GM12878 (cell line): ENCODE results near the gene SORCS2. TPM values are rescaled to one million over a fixed set of nuclear protein-coding genes. Genes with fewer than 3 reads are reported as not detected.

Experiments
- ATAC-seq: fragments of 200-7000 bp; cut with Tn5 transposase; 3 replicates; pipeline ENCODE4 v1.9.1; 2020; ENCODE audit warnings: mild to moderate bottlenecking, moderate library complexity
- BruUV-seq: library from RNA; stranded (reverse); fragments of 400-500 nt; replicated peaks from 2 replicates; lab custom pipeline; 2021; lab: Mats Ljungman, UMichigan
- CTCF ChIA-PET: fragments of 300-600 bp; sonication (Branson Sonifier 250); formaldehyde crosslinking; extraction: SDS; loops from one replicate; lab custom pipeline; 2021; ENCODE audit warnings: inconsistent platforms; lab: Yijun Ruan, JAX
- POLR2A ChIA-PET: fragments of 350-600 bp; formaldehyde crosslinking; extraction: SDS; loops from one replicate; lab custom pipeline; 2021; ENCODE audit warnings: inconsistent platforms; lab: Charles Lee
- RAD21 ChIA-PET: fragments of 300-600 bp; sonication (Branson Sonifier 250); formaldehyde crosslinking; loops from one replicate; lab custom pipeline; 2023; ENCODE audit warnings: antibody characterized with exemption; ENCODE audit not compliant: unreplicated experiment; lab: Charles Lee
- SMC1A ChIA-PET: fragments of 300-600 bp; sonication (Branson Sonifier 250); formaldehyde crosslinking; loops from one replicate; lab custom pipeline; 2023; ENCODE audit not compliant: unreplicated experiment, uncharacterized antibody; lab: Charles Lee
- DNase-seq: peaks from one replicate; pipeline ENCODE4 v3.0.0-alpha.2; 2011; ENCODE audit warnings: low read depth, low spot score
- FAIRE-seq: peaks from 3 replicates; lab custom pipeline; 2011; peaks lifted over from hg19 to GRCh38; lab: Jason Lieb, UNC
- H2AFZ ChIP-seq: 2 replicates; pipeline ENCODE4 v1.6.0; 2011; ENCODE audit warnings: low read depth, low read length, control low read depth; ENCODE audit not compliant: control insufficient read depth
- H3K27ac ChIP-seq: 2 replicates; pipeline ENCODE4 v1.5.1; 2011; ENCODE audit warnings: control low read depth; ENCODE audit not compliant: control insufficient read depth, insufficient read depth
- H3K27me3 ChIP-seq, 2 experiments: replicated peaks in 1 of 2; 2 replicates each; pipeline versions ENCODE4 v1.6.0 to v1.6.1; 2011; ENCODE audit warnings: low read length in 1 of 2; ENCODE audit not compliant: control insufficient read depth in 2 of 2, insufficient read depth in 2 of 2
- H3K36me3 ChIP-seq, 2 experiments: 2 replicates each; pipeline ENCODE4 v1.5.1; 2011; ENCODE audit warnings: low read length in 1 of 2; ENCODE audit not compliant: control insufficient read depth in 2 of 2, insufficient read depth in 2 of 2
- H3K4me1 ChIP-seq: 2 replicates; pipeline ENCODE4 v1.6.1; 2011; ENCODE audit warnings: mild to moderate bottlenecking, low read length, moderate library complexity, mixed read lengths; ENCODE audit not compliant: control insufficient read depth, insufficient read depth
- H3K4me2 ChIP-seq: 2 replicates; pipeline ENCODE4 v1.6.0; 2011; ENCODE audit warnings: control low read depth; ENCODE audit not compliant: control insufficient read depth, insufficient read depth
- H3K4me3 ChIP-seq: fragments of 200-600 bp; sonication (generic); 2 replicates; pipeline ENCODE4 v1.5.1; 2016
- H3K79me2 ChIP-seq: 2 replicates; pipeline ENCODE4 v1.6.0; 2011; ENCODE audit warnings: low read length; ENCODE audit not compliant: control insufficient read depth, insufficient read depth
- H3K9ac ChIP-seq: 2 replicates; pipeline ENCODE4 v1.8.0; 2011; ENCODE audit warnings: low read length, control low read depth, mixed read lengths; ENCODE audit not compliant: control insufficient read depth, insufficient read depth
- H3K9me3 ChIP-seq: replicated peaks from 3 replicates; pipeline ENCODE4 v1.5.1; 2011; ENCODE audit warnings: mild to moderate bottlenecking, low read length; ENCODE audit not compliant: control insufficient read depth, insufficient read depth
- H4K20me1 ChIP-seq: 2 replicates; pipeline ENCODE4 v1.6.0; 2011; ENCODE audit not compliant: control insufficient read depth, insufficient read depth
- CBX3 ChIP-seq: fragments of 200-600 bp; sonication (generic); IDR thresholded peaks from 2 replicates; pipeline ENCODE4 v1.6.1; 2016; ENCODE audit warnings: low read depth, borderline replicate concordance
- FOXM1 ChIP-seq: IDR thresholded peaks from 2 replicates; pipeline ENCODE4 v1.6.1; 2012; ENCODE audit warnings: low read depth, mild to moderate bottlenecking, inconsistent platforms, low read length, moderate library complexity
- IKZF2 ChIP-seq, 2 experiments: fragments of 450-650 bp; IDR thresholded peaks; 2 replicates each; pipeline ENCODE4 v1.6.1; 2017; ENCODE audit warnings: mild to moderate bottlenecking in 2 of 2, moderate library complexity in 2 of 2
- IRF4 ChIP-seq: IDR thresholded peaks from 2 replicates; pipeline ENCODE4 v1.6.1; 2011; ENCODE audit warnings: low read depth, low read length
- NR2F1 ChIP-seq: fragments of 450-650 bp; conservative IDR thresholded peaks from 2 replicates; pipeline ENCODE4 v1.6.1; 2017; ENCODE audit warnings: mild to moderate bottlenecking
- RFX5 ChIP-seq: IDR thresholded peaks from 2 replicates; pipeline ENCODE4 v1.6.1; 2011; ENCODE audit warnings: low read depth, low read length, improper control_type of control experiment
- TCF3 ChIP-seq: IDR thresholded peaks from 2 replicates; pipeline ENCODE4 v1.6.1; 2012; ENCODE audit warnings: low read depth, mild to moderate bottlenecking, low read length, borderline replicate concordance; ENCODE audit not compliant: insufficient read depth
- ZNF217 ChIP-seq: fragments of 450-650 bp; IDR thresholded peaks from 2 replicates; pipeline ENCODE4 v1.6.1; 2017; ENCODE audit warnings: antibody characterized with exemption, mild to moderate bottlenecking
- WGBS: methylation state at CpG from one replicate; pipeline ENCODE4 v1.1.6; 2016; ENCODE audit warnings: low lambda C conversion rate; ENCODE audit not compliant: insufficient replicate concordance, insufficient coverage; ENCODE audit errors: missing lambda C conversion rate; 5-methylcytosine and 5-hydroxymethylcytosine counted together
- in situ Hi-C: fragments of 300-500 bp; cut with MboI; formaldehyde crosslinking; loops from 9 replicates; pipeline ENCODE4 v1.14.3; 2018; ENCODE audit warnings: mixed read lengths
- intact Hi-C: fragments of 100-400 bp; cut with micrococcal nuclease; formaldehyde crosslinking; loops from one replicate; pipeline ENCODE4 v1.14.2; 2022; ENCODE audit not compliant: unreplicated experiment
- polyA plus RNA-seq, 11 experiments: library from polyadenylated mRNA; depleted of rRNA in 4 of 11; unstranded in 6 of 11; stranded (reverse) in 5 of 11; fragments of >200 nt; fragmentation: Nextera tagmentation in 4 of 11; fragmentation: Illumina TruSeq in 1 of 11; extraction: Ambion mirVana in 4 of 11; extraction: Trizol in 1 of 11; gene quantifications; 1 replicate in 1 of 11; 2 replicates in 10 of 11; pipeline versions ENCODE4 v1.2.1 to v1.2.3, GENCODE V29; 2011 to 2016; ENCODE audit warnings: inconsistent platforms in 2 of 11, missing spikeins in 2 of 11, low read depth in 1 of 11
- total RNA-seq, 4 experiments: library from RNA; depleted of rRNA in 3 of 4; stranded (reverse); fragments of >200 nt in 3 of 4; fragmentation: Illumina TruSeq in 1 of 4; extraction: Trizol in 1 of 4; gene quantifications; 2 replicates each; pipeline versions ENCODE4 v1.2.1 to v1.2.3, GENCODE V29; 2013 to 2021
- TF ChIP-seq, protein P1 (sequence below): fragments of 450-650 bp; formaldehyde crosslinking; IDR thresholded peaks from 2 replicates; pipeline ENCODE4 v1.4.0; 2020; ENCODE audit warnings: mild to moderate bottlenecking, moderate library complexity
- TF ChIP-seq, protein P2 (sequence below): fragments of 450-650 bp; IDR thresholded peaks from 2 replicates; pipeline ENCODE4 v1.6.1; 2017; ENCODE audit warnings: mild to moderate bottlenecking, moderate library complexity
- TF ChIP-seq, protein P3 (sequence below): IDR thresholded peaks from 2 replicates; pipeline ENCODE4 v1.6.1; 2011; ENCODE audit warnings: borderline replicate concordance, low read depth, mild to moderate bottlenecking, moderate library complexity, low read length; ENCODE audit not compliant: insufficient read depth, poor library complexity, severe bottlenecking
- TF ChIP-seq, protein P4 (sequence below): fragments of 450-650 bp; IDR thresholded peaks from 2 replicates; pipeline ENCODE4 v1.6.1; 2017; ENCODE audit warnings: mild to moderate bottlenecking

The SORCS2 gene
- total and polyA plus RNA-seq, 10 of the 15 experiments (the other 5 are each of a cell fraction or from before 2014, with no cell fraction given) = 0.01 to 0.15 (median 0.05) TPM; not detected in 5

DNA sequence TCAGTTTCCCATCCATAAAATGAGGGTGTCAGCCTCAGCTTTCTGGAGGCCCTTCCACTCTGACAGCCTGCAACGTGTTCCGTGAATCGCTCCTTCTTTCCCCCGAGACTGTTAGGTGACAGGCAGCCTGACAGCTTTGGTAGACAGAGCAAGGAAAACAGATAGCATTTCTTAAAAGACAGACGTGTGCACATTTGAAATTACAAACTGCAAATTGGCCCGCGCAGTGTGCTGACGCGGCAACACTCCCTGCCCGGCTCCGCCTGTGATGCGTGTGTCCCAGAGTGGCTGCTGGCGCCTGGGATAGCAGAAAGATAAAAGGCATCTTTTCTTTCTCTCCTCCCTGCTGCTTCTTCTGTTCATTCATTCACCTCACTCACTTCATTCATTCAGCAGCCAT is 502.0 kb downstream of the SORCS2 start (continued):
- TF ChIP-seq TCF3 = no peak

DNA sequence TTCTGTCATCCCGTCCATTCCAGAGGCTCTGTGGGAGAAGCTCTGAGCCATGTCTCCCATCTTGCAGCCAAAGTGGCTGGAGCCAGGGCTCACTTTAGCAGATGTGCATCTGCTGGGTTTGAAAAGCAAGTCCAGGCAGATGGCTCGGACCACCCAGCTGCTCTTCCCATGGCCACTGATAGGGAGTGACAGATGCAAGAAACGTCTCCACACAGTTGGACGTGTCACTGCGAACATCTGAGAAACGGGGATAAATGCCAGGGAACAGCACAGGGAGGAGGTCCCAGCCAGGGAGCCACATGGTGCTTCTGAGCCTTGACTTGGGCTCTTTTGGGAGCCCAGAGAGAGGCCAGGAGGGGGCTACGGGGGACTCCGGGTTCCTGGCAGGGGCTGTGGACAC is 505.0 kb downstream of the SORCS2 start:
- in situ Hi-C loops (no loop called here), intact Hi-C loops (no loop called here)
- ATAC-seq = no peak
- no peak for FAIRE-seq
- Histone ChIP-seq H3K9ac (no peak overlapping the region), H3K79me2 (no peaks in the 10 kb centered on the region), H3K9me3 (no peaks in the 10 kb centered on the region), H3K27me3 (no peaks in the 10 kb centered on the region), H3K27ac (no peak overlapping the region), H4K20me1 (no peaks in the 10 kb centered on the region), H3K4me3 (no peak overlapping the region), H3K36me3 (no peaks in the 10 kb centered on the region), H3K4me2 (no peak overlapping the region), H3K4me1 (no peaks in the 10 kb centered on the region), H2AFZ (no peak overlapping the region)
- ChIA-PET POLR2A (no interaction called here), RAD21 (no interaction called here), SMC1A (interaction anchor here (0.7 kb wide), 1 partner anchor 213 kb away, joined by 3 read pairs; no protein-coding TSS in a partner anchor), CTCF (no interaction called here)
- no TSS peak for BruUV-seq
- 5% methylated on average over 8 of the region's 8 CpGs for WGBS
- DNase-seq = no peak
- TF ChIP-seq IKZF2 (IDR thresholded peaks at IDR 0.05) (no peak), NR2F1 (no peak), RFX5 (no peak), IRF4 (no peak), FOXM1 (no peak), ZNF217 (no peak), CBX3 (no peak)
- TF ChIP-seq, protein P1, sequence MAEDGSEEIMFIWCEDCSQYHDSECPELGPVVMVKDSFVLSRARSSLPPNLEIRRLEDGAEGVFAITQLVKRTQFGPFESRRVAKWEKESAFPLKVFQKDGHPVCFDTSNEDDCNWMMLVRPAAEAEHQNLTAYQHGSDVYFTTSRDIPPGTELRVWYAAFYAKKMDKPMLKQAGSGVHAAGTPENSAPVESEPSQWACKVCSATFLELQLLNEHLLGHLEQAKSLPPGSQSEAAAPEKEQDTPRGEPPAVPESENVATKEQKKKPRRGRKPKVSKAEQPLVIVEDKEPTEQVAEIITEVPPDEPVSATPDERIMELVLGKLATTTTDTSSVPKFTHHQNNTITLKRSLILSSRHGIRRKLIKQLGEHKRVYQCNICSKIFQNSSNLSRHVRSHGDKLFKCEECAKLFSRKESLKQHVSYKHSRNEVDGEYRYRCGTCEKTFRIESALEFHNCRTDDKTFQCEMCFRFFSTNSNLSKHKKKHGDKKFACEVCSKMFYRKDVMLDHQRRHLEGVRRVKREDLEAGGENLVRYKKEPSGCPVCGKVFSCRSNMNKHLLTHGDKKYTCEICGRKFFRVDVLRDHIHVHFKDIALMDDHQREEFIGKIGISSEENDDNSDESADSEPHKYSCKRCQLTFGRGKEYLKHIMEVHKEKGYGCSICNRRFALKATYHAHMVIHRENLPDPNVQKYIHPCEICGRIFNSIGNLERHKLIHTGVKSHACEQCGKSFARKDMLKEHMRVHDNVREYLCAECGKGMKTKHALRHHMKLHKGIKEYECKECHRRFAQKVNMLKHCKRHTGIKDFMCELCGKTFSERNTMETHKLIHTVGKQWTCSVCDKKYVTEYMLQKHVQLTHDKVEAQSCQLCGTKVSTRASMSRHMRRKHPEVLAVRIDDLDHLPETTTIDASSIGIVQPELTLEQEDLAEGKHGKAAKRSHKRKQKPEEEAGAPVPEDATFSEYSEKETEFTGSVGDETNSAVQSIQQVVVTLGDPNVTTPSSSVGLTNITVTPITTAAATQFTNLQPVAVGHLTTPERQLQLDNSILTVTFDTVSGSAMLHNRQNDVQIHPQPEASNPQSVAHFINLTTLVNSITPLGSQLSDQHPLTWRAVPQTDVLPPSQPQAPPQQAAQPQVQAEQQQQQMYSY (CRISPR knock-in tag) = no peak
- TF ChIP-seq, protein P2, sequence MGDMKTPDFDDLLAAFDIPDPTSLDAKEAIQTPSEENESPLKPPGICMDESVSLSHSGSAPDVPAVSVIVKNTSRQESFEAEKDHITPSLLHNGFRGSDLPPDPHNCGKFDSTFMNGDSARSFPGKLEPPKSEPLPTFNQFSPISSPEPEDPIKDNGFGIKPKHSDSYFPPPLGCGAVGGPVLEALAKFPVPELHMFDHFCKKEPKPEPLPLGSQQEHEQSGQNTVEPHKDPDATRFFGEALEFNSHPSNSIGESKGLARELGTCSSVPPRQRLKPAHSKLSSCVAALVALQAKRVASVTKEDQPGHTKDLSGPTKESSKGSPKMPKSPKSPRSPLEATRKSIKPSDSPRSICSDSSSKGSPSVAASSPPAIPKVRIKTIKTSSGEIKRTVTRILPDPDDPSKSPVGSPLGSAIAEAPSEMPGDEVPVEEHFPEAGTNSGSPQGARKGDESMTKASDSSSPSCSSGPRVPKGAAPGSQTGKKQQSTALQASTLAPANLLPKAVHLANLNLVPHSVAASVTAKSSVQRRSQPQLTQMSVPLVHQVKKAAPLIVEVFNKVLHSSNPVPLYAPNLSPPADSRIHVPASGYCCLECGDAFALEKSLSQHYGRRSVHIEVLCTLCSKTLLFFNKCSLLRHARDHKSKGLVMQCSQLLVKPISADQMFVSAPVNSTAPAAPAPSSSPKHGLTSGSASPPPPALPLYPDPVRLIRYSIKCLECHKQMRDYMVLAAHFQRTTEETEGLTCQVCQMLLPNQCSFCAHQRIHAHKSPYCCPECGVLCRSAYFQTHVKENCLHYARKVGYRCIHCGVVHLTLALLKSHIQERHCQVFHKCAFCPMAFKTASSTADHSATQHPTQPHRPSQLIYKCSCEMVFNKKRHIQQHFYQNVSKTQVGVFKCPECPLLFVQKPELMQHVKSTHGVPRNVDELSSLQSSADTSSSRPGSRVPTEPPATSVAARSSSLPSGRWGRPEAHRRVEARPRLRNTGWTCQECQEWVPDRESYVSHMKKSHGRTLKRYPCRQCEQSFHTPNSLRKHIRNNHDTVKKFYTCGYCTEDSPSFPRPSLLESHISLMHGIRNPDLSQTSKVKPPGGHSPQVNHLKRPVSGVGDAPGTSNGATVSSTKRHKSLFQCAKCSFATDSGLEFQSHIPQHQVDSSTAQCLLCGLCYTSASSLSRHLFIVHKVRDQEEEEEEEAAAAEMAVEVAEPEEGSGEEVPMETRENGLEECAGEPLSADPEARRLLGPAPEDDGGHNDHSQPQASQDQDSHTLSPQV = no peak
- TF ChIP-seq, protein P3, sequence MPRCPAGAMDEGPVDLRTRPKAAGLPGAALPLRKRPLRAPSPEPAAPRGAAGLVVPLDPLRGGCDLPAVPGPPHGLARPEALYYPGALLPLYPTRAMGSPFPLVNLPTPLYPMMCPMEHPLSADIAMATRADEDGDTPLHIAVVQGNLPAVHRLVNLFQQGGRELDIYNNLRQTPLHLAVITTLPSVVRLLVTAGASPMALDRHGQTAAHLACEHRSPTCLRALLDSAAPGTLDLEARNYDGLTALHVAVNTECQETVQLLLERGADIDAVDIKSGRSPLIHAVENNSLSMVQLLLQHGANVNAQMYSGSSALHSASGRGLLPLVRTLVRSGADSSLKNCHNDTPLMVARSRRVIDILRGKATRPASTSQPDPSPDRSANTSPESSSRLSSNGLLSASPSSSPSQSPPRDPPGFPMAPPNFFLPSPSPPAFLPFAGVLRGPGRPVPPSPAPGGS = no peak
- TF ChIP-seq, protein P4, sequence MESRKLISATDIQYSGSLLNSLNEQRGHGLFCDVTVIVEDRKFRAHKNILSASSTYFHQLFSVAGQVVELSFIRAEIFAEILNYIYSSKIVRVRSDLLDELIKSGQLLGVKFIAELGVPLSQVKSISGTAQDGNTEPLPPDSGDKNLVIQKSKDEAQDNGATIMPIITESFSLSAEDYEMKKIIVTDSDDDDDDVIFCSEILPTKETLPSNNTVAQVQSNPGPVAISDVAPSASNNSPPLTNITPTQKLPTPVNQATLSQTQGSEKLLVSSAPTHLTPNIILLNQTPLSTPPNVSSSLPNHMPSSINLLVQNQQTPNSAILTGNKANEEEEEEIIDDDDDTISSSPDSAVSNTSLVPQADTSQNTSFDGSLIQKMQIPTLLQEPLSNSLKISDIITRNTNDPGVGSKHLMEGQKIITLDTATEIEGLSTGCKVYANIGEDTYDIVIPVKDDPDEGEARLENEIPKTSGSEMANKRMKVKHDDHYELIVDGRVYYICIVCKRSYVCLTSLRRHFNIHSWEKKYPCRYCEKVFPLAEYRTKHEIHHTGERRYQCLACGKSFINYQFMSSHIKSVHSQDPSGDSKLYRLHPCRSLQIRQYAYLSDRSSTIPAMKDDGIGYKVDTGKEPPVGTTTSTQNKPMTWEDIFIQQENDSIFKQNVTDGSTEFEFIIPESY = no peak
